Activated CD8-positive, alpha-beta memory T cell treated with anti-CD3 and anti-CD28 coated beads for 1 hour (primary cell): ENCODE measurements around the gene PAX9.

Experiments
- DNase-seq, 2 donors: peaks; one replicate each; pipeline ENCODE4 v3.0.0-alpha.2; 2020; ENCODE audit warnings: low read depth in 1 of 2; ENCODE audit errors: extremely low read depth in 1 of 2

PAX9 gene

DNA sequence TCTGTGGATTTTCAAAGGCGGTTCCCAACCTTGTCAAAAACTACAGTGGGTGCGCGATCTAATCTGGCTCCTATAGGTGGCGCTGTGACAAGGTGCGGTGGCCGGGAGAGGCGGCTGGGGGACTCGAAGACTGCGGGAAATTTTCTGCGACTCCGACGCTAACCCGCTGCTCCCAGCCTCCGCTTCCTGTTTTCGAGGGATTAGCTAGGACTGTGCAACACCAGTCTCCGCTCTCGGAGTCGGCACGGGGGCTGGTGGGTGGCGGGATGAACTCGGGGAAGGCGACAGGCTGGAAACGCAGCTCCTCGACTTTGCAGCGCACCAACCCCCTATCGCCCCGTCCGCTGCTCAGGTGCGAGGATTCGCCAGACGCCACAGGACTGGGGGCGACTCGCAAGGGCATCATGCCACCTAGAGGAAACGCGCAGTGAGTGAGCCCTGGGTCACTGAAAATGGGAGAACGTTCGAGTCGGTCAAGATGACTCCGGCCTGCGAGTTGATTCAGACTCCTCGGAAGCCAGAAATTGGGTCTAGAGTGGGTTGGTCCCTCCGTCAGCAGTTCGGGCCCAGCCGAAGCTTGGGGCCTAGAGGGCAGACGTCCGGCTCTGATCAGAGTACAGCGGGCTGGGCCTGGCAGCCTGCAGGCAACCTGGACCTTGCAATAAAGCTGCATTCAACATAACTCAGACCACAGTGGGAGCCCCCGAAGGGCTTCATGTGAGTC is 5.5 kb upstream of the PAX9 start:
- DNase-seq = no peak

DNA sequence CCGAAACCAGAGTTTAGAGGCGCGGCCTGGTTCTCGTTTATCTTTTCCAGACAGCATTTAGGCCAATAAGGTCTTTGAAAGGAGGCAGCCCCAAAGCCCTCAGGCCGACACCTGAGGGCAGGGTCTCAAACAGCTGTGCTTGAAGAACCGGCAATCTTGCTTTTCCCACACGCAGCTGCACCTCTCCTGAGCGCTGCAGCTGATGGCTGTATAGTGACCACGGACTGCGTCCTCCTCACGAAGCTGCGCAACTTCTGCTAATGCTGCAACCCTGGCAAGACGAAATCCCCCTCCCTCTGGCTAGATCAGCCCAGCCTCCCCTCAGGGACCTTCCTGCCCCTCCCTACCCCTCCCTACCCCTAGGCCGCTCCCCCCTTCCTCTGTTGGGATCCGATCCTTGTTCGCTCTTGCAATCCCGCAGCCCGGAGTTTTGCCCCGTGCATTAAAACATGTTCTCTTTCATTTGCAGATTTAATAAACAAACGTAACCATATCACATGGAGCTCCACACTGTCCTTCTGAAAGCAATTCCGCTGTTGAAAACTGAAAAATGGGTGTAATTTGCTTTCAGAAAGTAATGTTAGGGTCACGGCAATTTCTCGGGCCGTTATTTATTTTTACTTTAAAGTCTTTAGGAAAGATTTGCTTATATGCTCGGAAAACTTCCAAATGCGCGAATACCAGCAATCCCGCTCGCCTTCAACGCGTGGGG is 4.8 kb upstream of the PAX9 start:
- DNase-seq = no peak

DNA sequence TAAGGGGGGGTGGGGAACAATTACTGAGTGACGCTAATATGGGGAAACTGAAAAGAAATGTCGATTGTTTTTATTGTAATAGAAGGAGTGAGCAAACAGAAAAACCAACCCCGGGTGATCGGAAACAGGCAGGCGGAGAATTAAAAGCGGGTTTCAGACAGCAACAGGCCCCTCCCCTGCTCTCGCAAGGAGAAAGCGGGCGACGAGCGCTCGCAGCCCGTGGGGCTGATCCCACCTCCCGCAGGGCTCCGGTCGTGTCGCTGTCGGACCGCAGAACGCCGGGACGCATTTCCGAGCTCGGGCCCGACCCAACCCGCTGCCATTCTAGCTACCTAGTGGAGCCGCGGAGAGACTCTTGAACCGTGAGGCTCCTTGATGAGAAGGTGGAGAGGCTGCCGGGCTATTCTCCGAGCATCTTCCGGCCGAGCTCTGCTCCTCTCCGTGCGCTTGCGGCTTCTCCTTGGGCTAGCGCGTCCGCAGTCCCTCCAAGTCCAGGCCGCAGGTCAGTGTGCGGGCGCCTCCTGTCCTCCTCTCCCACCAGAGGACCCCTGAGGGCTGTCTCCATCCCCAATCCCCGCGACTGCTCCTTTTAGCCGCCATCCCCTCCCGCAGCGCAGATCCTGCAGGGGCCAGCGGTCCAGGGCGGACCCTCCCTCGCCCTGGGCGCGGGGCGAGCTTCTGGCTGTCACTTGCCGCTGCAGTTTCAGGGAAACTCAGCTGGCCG is 4.1 kb upstream of the PAX9 start:
- no peak for DNase-seq

DNA sequence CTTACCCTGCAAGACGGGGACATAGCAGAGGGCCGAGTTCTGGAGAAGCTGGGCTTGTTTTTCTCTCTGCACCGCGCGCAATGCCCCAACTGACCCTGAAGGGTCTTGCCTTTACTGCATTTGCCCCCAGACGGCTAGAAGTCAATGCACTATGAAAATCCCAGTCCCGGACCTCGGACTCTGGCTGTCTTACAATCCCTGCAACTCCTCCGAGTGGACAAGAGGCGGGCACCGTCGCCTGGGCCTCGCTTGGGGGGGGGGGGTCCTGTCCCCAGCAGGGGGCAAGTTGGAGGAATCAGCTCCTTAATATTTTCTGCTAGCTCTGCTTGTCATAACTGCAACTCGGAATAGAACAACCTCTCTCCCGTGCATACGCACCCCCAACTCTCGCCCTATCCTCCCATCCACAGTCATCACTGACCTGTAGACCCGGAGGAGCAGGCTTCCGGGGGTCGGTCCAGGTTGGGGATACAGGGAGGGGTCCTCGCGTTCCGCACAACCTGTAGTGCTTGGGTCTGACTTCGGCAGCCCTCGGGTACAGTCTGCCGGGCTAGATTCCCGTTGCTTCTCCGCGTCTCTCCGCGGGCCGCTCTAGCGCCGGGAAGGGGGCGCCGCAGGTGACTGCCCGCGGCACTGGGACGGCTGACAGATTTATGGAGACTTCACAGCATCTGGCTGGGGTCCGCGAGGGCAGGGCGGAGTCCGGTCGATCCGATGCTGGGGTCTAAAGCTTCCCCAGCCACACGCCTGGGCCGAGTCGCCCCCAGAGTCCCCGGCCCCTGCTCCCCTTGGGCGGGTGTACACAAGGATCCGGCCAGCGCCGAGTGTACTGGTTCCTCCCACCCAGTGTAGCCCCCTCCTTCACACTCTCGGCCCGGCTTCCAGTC is 3.3 kb upstream of the PAX9 start:
- DNase-seq = no peak

DNA sequence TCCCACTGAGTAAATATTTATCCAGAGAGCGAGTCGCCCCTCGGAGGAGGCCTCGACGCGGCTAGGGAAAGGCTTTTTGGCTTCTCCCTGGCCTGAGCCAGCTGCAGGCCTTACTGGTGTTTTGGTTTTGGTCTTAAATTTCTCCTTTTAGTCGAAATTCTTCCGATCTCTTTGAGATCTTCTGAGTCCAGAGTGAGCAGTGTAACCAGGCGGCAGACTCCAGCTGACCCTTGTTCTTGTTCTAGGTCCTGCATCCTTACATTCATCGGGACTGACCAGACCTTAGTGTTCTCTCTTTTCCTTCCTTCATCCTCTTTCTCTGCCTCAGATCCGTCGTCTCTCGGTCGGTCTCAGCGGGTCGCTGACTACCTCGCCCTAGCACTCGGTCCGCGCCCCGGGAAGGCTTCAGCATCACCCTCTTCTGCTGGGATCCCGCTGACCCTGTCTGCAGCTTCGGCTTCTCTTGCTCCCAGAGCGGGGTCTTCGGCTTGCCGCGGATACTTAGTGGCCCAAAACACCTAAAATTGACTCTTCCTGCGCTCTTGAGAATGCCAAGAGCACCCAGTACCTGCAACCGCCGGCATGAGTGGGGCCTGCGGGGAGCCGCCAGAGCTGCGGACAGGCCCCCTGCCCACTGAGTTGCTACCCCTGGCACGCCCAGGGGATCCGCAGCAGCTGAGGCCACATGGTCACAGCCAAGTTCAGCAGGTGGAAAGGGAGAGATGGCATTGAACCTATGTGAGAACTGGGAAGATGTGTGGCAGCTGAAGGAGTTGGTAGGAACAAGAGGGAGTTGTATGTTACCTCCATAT is 2.4 kb upstream of the PAX9 start:
- DNase-seq = no peak

DNA sequence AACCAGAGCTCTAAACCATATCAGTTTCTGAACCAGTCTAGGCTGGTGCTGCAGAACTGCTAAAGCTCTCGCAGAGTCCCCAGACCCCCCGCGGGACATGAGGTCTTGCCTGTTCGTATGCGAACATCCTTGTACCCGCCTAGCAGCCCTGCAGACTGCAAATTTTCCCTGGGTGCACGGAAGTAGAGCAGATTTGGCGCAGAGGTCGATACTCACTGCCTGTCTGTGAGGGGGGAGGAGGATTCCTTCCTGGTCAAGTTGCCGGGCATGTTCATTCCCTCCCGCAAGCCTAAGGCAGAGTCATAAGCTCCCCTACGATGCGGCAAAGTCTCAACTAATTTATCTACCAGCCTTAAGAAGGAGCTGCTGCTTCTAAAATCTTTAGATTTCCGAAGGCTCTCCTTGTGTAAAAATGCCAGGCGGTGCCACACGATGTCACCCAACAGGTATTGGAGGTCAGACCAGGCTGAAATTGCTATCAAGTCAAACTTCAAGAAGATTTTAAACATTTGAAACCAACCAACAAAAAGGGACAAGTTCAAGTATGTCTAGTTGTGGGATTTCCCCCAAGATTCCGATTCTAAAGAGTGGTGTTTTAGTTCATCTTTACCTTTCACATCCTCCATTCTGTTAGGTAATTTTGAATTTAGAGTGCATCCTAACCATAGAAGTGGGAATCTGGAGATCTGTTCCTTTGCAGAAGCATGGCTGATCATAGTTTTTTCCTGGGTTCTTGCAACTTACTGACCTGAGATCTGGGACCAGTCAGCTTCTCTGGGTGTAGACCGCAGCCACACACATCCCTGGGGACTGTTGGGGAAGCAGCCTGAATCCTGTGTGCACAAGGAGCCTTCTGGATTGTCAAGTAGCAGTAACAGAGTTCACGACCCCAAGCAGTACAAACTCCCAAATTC is 1.6 kb upstream of the PAX9 start:
- no peak for DNase-seq

DNA sequence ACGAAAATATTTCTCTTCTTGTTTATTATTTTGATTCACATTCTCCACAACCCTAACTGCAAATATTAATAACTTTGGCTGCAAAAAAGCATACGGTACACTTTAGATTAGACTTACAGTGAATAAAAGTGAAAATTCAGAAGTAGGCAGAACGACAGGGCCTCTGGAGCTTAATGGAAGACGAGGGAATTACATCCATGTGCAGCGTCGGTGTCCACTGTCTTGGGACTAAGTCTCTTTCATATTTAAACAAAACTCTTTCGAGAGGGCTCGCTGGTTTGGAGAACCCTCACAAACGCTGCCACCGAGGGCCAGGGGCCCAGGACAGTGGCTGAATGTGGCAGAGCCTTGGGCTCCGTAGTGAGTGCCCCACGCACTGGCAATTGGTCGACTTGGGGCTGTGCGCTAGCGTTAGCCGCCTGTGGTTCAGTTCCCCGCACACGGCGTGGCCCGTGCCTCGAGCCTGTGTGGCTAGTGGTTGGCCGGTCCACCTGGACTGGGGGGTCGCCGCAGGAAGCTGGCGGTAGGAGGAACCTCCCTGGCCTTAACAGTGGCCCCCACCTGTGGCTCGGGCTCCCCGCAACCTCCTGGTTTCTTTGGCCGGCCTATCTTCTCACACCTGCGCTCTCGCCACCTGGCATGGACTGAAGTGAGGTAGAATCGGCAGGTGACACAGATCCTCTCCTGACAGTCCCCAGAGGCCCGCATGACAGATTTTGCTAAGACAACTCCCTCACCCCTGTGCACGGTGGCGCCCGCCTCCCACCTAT is 739 bp upstream of the PAX9 start:
- no peak for DNase-seq

DNA sequence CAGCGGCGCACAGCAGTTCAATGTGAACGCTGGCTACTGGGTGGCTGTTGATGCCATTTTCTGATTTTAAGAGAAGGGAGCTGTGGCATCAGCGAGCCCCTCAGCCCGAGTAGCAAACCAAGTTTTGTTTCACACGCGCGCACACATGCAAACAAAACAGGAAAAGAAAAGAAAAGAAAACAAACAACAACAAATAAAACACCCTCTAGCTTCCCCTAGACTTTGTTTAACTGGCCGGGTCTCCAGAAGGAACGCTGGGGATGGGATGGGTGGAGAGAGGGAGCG is 540 bp downstream of the PAX9 start:
- DNase-seq = no peak

DNA sequence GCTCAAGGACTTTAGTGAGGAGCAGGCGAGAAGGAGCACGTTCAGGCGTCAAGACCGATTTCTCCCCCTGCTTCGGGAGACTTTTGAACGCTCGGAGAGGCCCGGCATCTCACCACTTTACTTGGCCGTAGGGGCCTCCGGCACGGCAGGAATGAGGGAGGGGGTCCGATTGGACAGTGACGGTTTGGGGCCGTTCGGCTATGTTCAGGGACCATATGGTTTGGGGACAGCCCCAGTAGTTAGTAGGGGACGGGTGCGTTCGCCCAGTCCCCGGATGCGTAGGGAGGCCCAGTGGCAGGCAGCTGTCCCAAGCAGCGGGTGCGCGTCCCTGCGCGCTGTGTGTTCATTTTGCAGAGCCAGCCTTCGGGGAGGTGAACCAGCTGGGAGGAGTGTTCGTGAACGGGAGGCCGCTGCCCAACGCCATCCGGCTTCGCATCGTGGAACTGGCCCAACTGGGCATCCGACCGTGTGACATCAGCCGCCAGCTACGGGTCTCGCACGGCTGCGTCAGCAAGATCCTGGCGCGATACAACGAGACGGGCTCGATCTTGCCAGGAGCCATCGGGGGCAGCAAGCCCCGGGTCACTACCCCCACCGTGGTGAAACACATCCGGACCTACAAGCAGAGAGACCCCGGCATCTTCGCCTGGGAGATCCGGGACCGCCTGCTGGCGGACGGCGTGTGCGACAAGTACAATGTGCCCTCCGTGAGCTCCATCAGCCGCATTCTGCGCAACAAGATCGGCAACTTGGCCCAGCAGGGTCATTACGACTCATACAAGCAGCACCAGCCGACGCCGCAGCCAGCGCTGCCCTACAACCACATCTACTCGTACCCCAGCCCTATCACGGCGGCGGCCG is 1.1 kb downstream of the PAX9 start:
- DNase-seq = no peak

DNA sequence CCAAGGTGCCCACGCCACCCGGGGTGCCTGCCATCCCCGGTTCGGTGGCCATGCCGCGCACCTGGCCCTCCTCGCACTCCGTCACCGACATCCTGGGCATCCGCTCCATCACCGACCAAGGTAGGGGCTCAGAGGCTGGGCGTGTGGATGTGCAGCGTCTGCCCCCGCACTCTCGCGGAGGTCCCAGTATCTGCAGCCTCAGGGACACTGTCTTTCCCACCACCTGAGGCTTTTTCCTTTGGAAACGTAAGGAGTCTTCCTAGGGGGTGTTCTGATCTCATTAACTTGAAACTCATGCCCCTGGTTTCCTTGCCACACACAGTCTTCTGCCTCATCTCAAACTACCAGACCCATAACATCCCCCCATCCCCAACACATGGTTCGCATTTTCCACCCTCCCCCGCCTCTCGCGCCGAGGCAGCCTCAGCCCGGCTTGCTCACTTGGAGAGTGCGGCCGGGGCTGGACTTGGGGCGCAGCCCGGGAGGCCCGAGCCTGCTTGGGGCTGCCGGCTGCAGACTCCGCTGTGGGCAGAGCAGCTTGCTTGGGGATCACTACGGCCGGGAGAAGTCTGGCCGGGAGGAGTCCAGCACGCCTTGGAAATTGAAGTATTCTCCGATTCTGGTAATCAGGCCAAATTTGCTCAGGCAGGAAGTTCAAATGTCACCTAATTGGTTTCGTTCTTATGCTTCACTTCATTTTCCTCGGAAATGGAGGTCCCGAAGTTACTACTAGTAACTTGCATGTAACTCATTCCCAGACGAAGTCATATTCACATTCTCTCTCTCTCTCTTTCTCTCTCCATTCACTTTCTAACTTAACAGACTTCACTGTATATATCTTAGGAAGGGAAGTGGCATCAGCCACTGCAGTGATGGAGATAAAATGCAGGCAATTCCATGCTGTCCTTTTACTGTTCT is 2.0 kb downstream of the PAX9 start:
- DNase-seq = no peak

DNA sequence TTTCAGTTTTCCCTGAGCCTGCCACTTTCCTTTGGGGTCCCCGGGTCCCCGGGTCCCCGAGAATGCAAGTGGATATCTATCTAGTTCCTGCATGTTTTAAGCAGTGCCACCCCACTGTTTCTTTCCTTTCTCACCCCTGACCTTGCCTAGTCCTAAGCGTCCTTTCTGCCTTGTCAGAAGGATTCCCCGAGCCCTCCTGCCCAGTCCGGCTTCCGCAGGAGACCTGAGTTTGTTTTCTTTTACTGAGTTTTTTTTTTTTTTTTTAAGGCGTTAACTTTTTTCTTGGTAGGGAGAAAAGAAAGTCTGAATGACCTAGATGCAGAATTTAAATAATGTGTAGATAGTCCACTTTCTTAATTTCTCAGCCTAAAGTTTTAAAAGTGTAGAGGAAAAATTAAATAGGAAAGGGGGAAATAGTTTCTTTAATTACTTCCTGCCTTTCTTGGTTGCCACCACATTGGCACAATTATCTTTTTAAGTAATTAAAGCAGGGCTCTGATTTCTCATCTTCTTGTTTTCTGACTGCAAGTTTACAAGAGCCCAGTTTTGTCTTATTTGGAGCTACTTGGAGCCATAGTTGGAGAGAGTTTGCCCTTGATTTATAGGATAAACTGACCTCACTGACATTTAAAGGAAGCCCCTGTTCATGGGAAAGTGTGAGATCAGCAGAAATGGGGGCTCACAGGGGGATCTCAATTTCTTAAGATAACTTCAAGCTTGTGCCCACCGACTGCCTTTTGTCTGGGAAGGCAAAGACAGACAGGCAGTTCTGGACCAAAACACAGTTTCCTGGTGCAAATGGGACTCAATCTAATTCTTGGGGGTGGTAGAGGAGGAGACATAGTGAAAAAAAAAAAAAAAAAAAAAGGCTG is 2.9 kb downstream of the PAX9 start:
- DNase-seq = no peak

DNA sequence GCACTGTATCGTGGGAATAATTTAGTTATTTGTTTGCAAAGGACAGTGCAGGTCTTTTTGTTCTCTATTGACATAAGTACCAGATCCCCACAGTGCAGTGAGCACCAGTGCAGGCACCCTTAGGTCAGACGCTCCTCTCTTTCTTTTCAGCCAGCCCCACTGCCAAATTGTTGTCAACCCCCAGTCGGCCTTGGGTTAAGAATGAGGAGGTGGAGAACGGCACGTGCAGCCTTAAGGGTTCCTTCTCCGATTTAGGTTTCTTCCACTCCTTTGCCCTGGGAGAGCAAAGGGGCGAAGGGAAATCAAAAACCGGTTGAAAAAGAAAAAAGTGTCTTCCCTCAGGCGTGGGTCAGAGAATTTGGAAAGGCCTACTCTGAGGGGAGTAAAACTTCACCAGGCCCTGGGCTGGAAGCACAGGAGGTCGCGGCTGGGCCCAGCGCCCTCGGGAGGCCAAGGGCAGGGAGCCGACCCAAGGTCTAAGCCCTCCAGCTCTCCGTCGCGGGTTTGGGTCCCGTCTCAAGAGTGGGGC is 4.3 kb downstream of the PAX9 start:
- DNase-seq = no peak

DNA sequence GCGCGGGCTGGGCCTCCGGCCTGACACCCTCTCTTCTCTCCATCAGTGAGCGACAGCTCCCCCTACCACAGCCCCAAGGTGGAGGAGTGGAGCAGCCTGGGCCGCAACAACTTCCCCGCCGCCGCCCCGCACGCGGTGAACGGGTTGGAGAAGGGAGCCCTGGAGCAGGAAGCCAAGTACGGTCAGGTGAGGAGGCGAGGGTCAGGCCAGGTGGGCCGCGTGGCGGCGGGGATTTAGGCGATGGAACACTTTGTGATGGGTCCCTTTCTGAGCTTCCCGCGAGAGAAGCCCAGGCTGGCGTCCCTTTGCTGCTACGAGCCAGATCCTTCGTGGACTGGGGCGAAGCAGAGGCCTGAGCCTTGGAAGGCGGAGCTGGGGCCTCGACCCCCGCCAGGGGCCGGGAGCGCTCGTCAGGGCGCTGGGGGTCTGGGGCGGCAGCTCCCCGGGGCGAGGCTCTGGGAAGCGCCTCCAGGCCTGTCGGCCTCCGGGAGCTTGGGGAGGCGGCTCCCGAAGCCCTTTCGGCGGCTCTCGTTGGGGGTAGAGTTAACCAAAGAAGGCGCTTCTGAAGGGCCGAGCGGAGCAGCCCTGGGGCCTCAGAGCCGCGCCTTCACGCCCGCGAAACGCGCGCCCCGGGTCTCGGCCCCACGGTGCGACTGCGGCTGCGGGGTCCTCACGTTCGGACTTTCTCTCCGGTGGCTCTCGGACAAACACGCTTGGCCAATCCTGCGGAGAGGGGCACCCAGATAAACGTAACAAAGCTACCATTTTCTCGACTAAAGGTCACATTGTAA is 5.0 kb downstream of the PAX9 start:
- DNase-seq = no peak

DNA sequence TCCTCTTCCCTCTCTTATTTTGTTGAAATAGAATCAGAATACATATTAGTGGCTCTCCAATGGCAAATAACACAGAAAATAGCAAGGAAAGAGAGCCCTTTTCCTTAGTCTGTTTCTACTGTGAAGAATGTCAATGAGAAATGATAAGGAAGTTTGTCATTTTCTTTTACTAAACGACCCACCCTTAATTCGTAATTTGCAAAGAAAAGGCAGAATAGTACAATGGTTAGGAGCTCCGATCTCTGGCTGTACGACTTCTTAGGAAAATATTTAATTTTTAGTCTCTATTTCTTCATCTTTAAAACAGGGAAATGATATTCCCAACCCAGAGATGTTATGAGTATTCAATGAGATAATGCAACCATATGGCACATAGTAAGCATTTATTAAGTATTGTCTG is 6.0 kb downstream of the PAX9 start:
- no peak for DNase-seq

DNA sequence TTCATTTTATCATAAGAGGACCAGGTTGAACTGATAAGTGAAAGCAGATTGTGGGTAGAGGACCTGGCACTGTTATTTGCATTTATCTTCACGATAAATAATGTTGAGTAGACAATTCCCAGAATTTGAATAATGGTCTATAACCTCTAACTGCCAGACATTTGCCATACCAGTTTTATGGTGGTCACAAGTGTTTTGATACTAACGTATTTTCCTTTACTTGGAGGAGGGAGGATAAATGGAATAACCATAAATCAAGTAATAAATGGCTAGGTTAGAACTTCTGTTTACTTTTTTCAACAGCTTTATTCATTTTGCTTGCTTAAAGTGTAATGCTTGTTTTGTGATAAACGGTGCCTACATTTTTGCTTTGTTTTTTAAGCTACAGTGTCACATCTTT is 9.5 kb downstream of the PAX9 start:
- DNase-seq = no peak
